IMR-90 (cell line): Measurements from ENCODE around the gene SLC39A11. TPM values are rescaled to one million over a fixed set of nuclear protein-coding genes. Genes with fewer than 3 reads are reported as not detected.

ENCODE experiments used
- ATAC-seq: fragments of 200-7000 bp; cut with Tn5 transposase; 2 replicates; pipeline ENCODE4 v1.9.1; 2020; ENCODE audit warnings: low read depth, mild to moderate bottlenecking, moderate library complexity
- BruUV-seq: library from RNA; stranded (reverse); fragments of 400-500 nt; replicated peaks from 2 replicates; lab custom pipeline; 2021; lab: Mats Ljungman, UMichigan
- CTCF ChIA-PET: fragments of 300-600 bp; formaldehyde crosslinking; extraction: SDS; loops from one replicate; lab custom pipeline; 2021; ENCODE audit warnings: antibody characterized with exemption; lab: Yijun Ruan, JAX
- POLR2A ChIA-PET: fragments of 300-600 bp; sonication (Branson Sonifier 250); formaldehyde crosslinking; loops from one replicate; lab custom pipeline; 2022; ENCODE audit warnings: antibody characterized with exemption; ENCODE audit not compliant: unreplicated experiment; lab: Charles Lee
- DNase-seq: peaks from one replicate; pipeline ENCODE4 v3.0.0; 2013
- H2AFZ ChIP-seq: replicated peaks from 2 replicates; pipeline ENCODE3; 2013; ENCODE audit warnings: low read length, mild to moderate bottlenecking; ENCODE audit not compliant: poor library complexity
- H2AK5ac ChIP-seq: 2 replicates; pipeline ENCODE4 v1.6.1; 2013; ENCODE audit warnings: low read depth, low read length, inconsistent platforms
- H2AK9ac ChIP-seq: replicated peaks from 2 replicates; pipeline ENCODE3; 2013; ENCODE audit warnings: mild to moderate bottlenecking, low read depth, low read length, moderate library complexity; ENCODE audit not compliant: poor library complexity
- H2BK120ac ChIP-seq: 2 replicates; pipeline ENCODE4 v1.6.1; 2013; ENCODE audit warnings: low read depth, low read length, inconsistent platforms
- H2BK15ac ChIP-seq: 3 replicates; pipeline ENCODE4 v1.6.1; 2013; ENCODE audit warnings: low read depth, low read length, inconsistent platforms
- H2BK20ac ChIP-seq: 2 replicates; pipeline ENCODE4 v1.6.1; 2013; ENCODE audit warnings: low read depth, mild to moderate bottlenecking, inconsistent platforms, low read length, moderate library complexity
- H2BK5ac ChIP-seq: 2 replicates; pipeline ENCODE4 v1.6.1; 2013; ENCODE audit warnings: mild to moderate bottlenecking, low read depth, low read length, inconsistent platforms; ENCODE audit not compliant: poor library complexity, severe bottlenecking
- H3K14ac ChIP-seq: replicated peaks from 2 replicates; pipeline ENCODE4 v1.6.1; 2013; ENCODE audit warnings: low read depth, low read length, inconsistent platforms
- H3K18ac ChIP-seq: 2 replicates; pipeline ENCODE4 v1.6.1; 2013; ENCODE audit warnings: low read depth, low read length, control low read depth
- H3K23ac ChIP-seq: 2 replicates; pipeline ENCODE4 v1.6.1; 2013; ENCODE audit warnings: low read depth, low read length, inconsistent platforms
- H3K27ac ChIP-seq: 2 replicates; pipeline ENCODE4 v1.5.1; 2013; ENCODE audit warnings: mild to moderate bottlenecking, control low read depth, low read length; ENCODE audit not compliant: insufficient read depth
- H3K27me3 ChIP-seq: 2 replicates; pipeline ENCODE4 v1.6.1; 2013; ENCODE audit warnings: low read length; ENCODE audit not compliant: control insufficient read depth, insufficient read depth
- H3K36me3 ChIP-seq: 2 replicates; pipeline ENCODE4 v1.6.1; 2013; ENCODE audit warnings: low read length, mixed read lengths; ENCODE audit not compliant: control insufficient read depth, insufficient read depth
- H3K4ac ChIP-seq: 2 replicates; pipeline ENCODE4 v1.6.1; 2013; ENCODE audit warnings: low read depth, low read length, inconsistent platforms
- H3K4me1 ChIP-seq: 2 replicates; pipeline ENCODE4 v1.6.1; 2013; ENCODE audit warnings: low read length, mixed read lengths; ENCODE audit not compliant: control insufficient read depth, insufficient read depth
- H3K4me2 ChIP-seq: 2 replicates; pipeline ENCODE4 v1.6.1; 2013; ENCODE audit warnings: low read depth, mild to moderate bottlenecking, control low read depth, low read length, moderate library complexity
- H3K4me3 ChIP-seq: 2 replicates; pipeline ENCODE4 v1.5.1; 2013; ENCODE audit warnings: low read depth, mild to moderate bottlenecking, control low read depth, low read length, moderate library complexity; ENCODE audit not compliant: insufficient read depth
- H3K56ac ChIP-seq: 2 replicates; pipeline ENCODE4 v1.6.1; 2013; ENCODE audit warnings: low read length, inconsistent platforms; ENCODE audit not compliant: insufficient read depth; ENCODE audit errors: extremely low read depth
- H3K79me1 ChIP-seq, 2 experiments: 2 replicates each; pipeline ENCODE4 v1.6.1; 2013; ENCODE audit warnings: low read length in 2 of 2, inconsistent platforms in 1 of 2, low read depth in 1 of 2
- H3K9ac ChIP-seq: 2 replicates; pipeline ENCODE4 v1.6.1; 2013; ENCODE audit warnings: low read depth, low read length, control low read depth
- H3K9me1 ChIP-seq: 2 replicates; pipeline ENCODE4 v1.6.1; 2013; ENCODE audit warnings: low read length, inconsistent platforms; ENCODE audit not compliant: insufficient read depth
- H3K9me3 ChIP-seq: 2 replicates; pipeline ENCODE4 v1.6.1; 2013; ENCODE audit warnings: low read length; ENCODE audit not compliant: control insufficient read depth, insufficient read depth
- H4K20me1 ChIP-seq: 2 replicates; pipeline ENCODE4 v1.6.1; 2013; ENCODE audit warnings: low read length, inconsistent platforms; ENCODE audit not compliant: insufficient read depth
- H4K5ac ChIP-seq: 2 replicates; pipeline ENCODE4 v1.6.1; 2013; ENCODE audit warnings: mild to moderate bottlenecking, low read depth, low read length, control low read depth
- H4K8ac ChIP-seq, 2 experiments: 2 replicates each; pipeline ENCODE4 v1.6.1; 2013; ENCODE audit warnings: low read depth in 2 of 2, low read length in 2 of 2, control low read depth in 1 of 2, inconsistent platforms in 1 of 2
- H4K91ac ChIP-seq: 2 replicates; pipeline ENCODE4 v1.6.1; 2013; ENCODE audit warnings: low read depth, low read length, inconsistent platforms; ENCODE audit not compliant: insufficient read depth
- BHLHE40 ChIP-seq: fragments of 150-350 bp; IDR thresholded peaks from 2 replicates; pipeline ENCODE4 v1.6.1; 2016; ENCODE audit warnings: mild to moderate bottlenecking, low read depth, low read length
- CEBPB ChIP-seq: IDR thresholded peaks from 2 replicates; pipeline ENCODE4 v1.6.1; 2012; ENCODE audit warnings: low read depth, low read length, improper control_type of control experiment
- CHD1 ChIP-seq: IDR thresholded peaks from 2 replicates; pipeline ENCODE4 v1.6.1; 2012; ENCODE audit warnings: low read depth, low read length, improper control_type of control experiment
- FOS ChIP-seq: fragments of 150-350 bp; IDR thresholded peaks from 2 replicates; pipeline ENCODE4 v1.6.1; 2016; ENCODE audit warnings: low read depth, low read length
- MAZ ChIP-seq: IDR thresholded peaks from 2 replicates; pipeline ENCODE4 v1.6.1; 2012; ENCODE audit warnings: low read depth, mild to moderate bottlenecking, low read length, improper control_type of control experiment, moderate library complexity, borderline replicate concordance
- NFE2L2 ChIP-seq: fragments of 150-350 bp; IDR thresholded peaks from 2 replicates; pipeline ENCODE4 v1.6.1; 2016; ENCODE audit warnings: low read depth, mild to moderate bottlenecking, low read length
- POLR2A ChIP-seq: IDR thresholded peaks from 2 replicates; pipeline ENCODE4 v1.6.1; 2012; ENCODE audit warnings: mild to moderate bottlenecking, low read depth, low read length
- RFX5 ChIP-seq: IDR thresholded peaks from 2 replicates; pipeline ENCODE4 v1.8.0; 2012; ENCODE audit warnings: low read depth, mild to moderate bottlenecking, low read length, moderate library complexity
- SMC3 ChIP-seq: fragments of 150-350 bp; IDR thresholded peaks from 2 replicates; pipeline ENCODE4 v1.6.1; 2016; ENCODE audit warnings: low read depth, mild to moderate bottlenecking, antibody characterized with exemption, low read length, moderate library complexity
- WGBS, 2 experiments: methylation state at CpG; one replicate each; pipeline versions ENCODE4 v1.1.5 to v1.1.7; 2013; ENCODE audit warnings: missing lambda C conversion rate in 2 of 2; ENCODE audit not compliant: insufficient read length in 1 of 2; ENCODE audit errors: extremely low coverage in 2 of 2; 5-methylcytosine and 5-hydroxymethylcytosine counted together
- dilution Hi-C: fragments of 300-500 bp; cut with HindIII; formaldehyde crosslinking; loops from one replicate; pipeline ENCODE4 v1.14.3; 2018; ENCODE audit warnings: low sequenced_read_pairs; ENCODE audit not compliant: unreplicated experiment
- in situ Hi-C: fragments of 300-500 bp; cut with MboI; formaldehyde crosslinking; loops from 3 replicates; pipeline ENCODE4 v1.14.3; 2019; ENCODE audit warnings: low sequenced_read_pairs, inconsistent platforms, mixed read lengths
- intact Hi-C: fragments of 100-400 bp; cut with micrococcal nuclease; formaldehyde crosslinking; loops from 2 replicates; pipeline ENCODE4 v1.10.0; 2022
- polyA plus RNA-seq, 3 experiments: library from polyadenylated mRNA; depleted of rRNA; stranded (reverse); fragments of >200 nt; gene quantifications; 2 replicates each; pipeline ENCODE4 v1.2.3, GENCODE V29; 2012; ENCODE audit warnings: low replicate concordance in 1 of 3
- total RNA-seq: library from RNA; depleted of rRNA; stranded (reverse); fragments of >200 nt; gene quantifications from 2 replicates; pipeline ENCODE4 v1.2.3, GENCODE V29; 2012
- TF ChIP-seq, protein P1 (sequence below): fragments of 150-350 bp; IDR thresholded peaks from 2 replicates; pipeline ENCODE4 v1.6.1; 2017; ENCODE audit warnings: mild to moderate bottlenecking, antibody characterized with exemption, low read length, low read depth
- TF ChIP-seq, protein P2 (sequence below): conservative IDR thresholded peaks from 2 replicates; pipeline ENCODE4 v1.5.1; 2012; ENCODE audit warnings: mild to moderate bottlenecking, low read depth, low read length, improper control_type of control experiment

SLC39A11 gene
- total and polyA plus RNA-seq, 2 of the 4 experiments (the other 2 are of a cell fraction): 8.8 to 14.3 TPM

DNA sequence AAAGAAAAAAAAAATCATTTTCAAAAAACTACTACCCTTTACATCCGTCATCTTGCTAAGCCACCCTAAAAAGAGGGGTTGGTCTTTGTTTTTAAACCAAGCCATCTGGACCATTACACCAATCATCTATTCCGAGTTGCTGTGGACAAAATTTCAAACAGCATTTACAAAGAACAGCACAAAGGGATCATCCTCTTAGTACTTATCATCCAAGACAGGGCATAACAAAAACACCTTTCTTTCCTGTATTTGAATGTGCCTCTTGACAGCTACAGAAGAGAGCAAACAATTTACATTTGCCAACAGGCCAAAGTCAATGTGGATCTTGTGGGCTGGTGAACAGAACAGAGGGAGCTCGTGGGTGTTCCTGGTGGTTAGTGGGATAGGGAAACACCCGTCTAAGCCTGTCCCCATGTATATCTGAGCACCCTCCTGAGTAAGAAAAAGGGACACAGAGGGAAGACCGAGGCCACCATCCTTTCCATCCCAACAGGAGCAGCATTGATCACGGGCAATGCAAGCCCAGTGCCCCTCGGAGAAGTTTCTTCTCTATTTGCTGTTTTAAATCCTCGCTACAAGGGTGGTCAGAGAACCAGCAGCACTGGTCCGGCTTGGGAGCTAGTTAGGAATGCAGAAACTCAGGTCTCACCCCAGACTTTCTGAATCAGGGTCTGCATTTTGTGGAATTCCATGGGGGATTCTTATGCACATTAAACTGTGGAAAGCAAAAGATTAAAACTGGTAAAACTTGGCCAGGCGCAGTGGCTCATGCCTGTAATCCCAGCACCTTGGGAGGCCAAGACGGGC lies 1.9 kb downstream of the SLC39A11 start (continued):
- no peak for TF ChIP-seq RFX5

DNA sequence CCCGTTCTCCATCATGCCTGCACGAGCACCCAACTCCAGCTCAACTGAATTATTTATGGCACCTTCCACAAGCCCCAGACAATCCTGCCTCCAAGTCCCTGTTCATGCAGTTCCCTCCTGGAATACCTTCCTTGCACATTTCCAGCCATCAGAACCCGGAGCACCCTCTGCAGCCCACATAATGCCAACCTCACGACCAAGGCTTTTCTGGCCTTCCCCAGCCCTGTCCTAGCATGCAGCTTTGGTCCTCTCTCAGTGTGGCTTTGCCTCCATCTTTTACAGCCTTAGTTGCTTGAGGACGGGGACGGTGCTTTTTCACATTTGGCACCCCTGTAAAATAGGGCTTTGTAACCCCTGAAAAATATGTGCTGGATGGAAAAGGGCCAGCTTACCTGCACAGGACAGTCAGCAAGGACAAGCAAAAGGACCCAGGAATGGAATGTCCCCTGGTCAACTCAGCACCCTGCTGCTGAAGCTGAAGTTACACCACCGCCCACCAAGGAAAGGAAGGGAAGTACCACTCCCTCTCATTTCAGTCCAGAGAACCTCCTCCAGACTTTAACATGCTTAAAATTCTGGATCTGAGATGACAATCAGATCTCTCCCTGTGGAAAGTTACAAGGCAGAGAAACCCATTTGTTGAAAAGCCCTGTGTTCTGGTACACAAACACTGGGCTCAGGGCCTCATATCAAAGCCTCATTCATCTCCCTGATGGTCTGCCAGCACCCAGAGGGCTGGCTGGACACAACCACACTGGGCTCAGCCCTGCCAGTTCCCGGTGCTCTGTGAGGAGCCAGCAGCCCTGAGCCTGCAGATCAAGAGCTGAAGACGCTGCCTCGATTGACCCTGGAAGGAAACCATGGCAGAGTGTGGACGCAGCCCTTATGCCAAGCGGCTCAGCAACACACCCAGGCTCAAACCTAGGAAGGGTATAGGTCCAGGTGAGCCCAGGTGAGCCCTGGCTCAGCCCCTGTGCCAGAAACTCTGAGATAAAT lies 2.9 kb downstream of the SLC39A11 start:
- no TSS peak for BruUV-seq
- H3K56ac ChIP-seq: no peak overlapping the region
- peaks cover 3% of the 10 kb centered on the region for H3K4me1 ChIP-seq
- POLR2A ChIA-PET: no interaction called here
- no peak overlapping the region for H4K8ac ChIP-seq
- no peak overlapping the region for H2BK120ac ChIP-seq
- H2AK9ac ChIP-seq: no peak overlapping the region
- no peak overlapping the region for H2AK5ac ChIP-seq
- peaks cover 11% of the 10 kb centered on the region for H3K36me3 ChIP-seq
- H3K9me3 ChIP-seq: no peaks in the 10 kb centered on the region
- H3K4ac ChIP-seq: no peak overlapping the region
- H2BK20ac ChIP-seq: no peak overlapping the region
- no peaks in the 10 kb centered on the region; the same call in none of the 2 replicates for H4K20me1 ChIP-seq
- no peaks in the 10 kb centered on the region for H3K27me3 ChIP-seq
- H3K4me3 ChIP-seq: no peak overlapping the region
- H2AFZ ChIP-seq: no peak overlapping the region
- H3K27ac ChIP-seq: no peak overlapping the region
- no peak overlapping the region for H2BK5ac ChIP-seq
- dilution Hi-C loops (no loop called here), intact Hi-C loops (loop anchor here (5.0 kb wide), 1 partner anchor 362 kb away; no protein-coding TSS in a partner anchor), in situ Hi-C loops (no loop called here)
- DNase-seq: no peak
- no peak overlapping the region for H4K5ac ChIP-seq
- H3K79me1 ChIP-seq: peaks cover 10 to 11% of the 10 kb centered on the region in 2 experiments
- H3K9ac ChIP-seq: no peak overlapping the region
- 85% methylated on average over 8 of the region's 12 CpGs; no CpG with 5 or more reads in 1 of the 2 experiments for WGBS, 2 experiments
- no peak overlapping the region for H3K14ac ChIP-seq
- no peak overlapping the region for H2BK15ac ChIP-seq
- CTCF ChIA-PET: no interaction called here
- H3K4me2 ChIP-seq: no peak overlapping the region
- H3K23ac ChIP-seq: no peak overlapping the region
- H4K91ac ChIP-seq: no peak overlapping the region
- H3K9me1 ChIP-seq: no peaks in the 10 kb centered on the region
- ATAC-seq: no peak
- no peak overlapping the region for H3K18ac ChIP-seq
- TF ChIP-seq, protein P1, sequence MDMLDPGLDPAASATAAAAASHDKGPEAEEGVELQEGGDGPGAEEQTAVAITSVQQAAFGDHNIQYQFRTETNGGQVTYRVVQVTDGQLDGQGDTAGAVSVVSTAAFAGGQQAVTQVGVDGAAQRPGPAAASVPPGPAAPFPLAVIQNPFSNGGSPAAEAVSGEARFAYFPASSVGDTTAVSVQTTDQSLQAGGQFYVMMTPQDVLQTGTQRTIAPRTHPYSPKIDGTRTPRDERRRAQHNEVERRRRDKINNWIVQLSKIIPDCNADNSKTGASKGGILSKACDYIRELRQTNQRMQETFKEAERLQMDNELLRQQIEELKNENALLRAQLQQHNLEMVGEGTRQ: no peak
- TF ChIP-seq RFX5: no peak
- no peak for TF ChIP-seq NFE2L2
- no peak for TF ChIP-seq POLR2A
- no peak for TF ChIP-seq BHLHE40
- TF ChIP-seq, protein P2, sequence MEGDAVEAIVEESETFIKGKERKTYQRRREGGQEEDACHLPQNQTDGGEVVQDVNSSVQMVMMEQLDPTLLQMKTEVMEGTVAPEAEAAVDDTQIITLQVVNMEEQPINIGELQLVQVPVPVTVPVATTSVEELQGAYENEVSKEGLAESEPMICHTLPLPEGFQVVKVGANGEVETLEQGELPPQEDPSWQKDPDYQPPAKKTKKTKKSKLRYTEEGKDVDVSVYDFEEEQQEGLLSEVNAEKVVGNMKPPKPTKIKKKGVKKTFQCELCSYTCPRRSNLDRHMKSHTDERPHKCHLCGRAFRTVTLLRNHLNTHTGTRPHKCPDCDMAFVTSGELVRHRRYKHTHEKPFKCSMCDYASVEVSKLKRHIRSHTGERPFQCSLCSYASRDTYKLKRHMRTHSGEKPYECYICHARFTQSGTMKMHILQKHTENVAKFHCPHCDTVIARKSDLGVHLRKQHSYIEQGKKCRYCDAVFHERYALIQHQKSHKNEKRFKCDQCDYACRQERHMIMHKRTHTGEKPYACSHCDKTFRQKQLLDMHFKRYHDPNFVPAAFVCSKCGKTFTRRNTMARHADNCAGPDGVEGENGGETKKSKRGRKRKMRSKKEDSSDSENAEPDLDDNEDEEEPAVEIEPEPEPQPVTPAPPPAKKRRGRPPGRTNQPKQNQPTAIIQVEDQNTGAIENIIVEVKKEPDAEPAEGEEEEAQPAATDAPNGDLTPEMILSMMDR: no peak
- TF ChIP-seq CHD1: no peak
- TF ChIP-seq CEBPB: no peak
- TF ChIP-seq MAZ: no peak
- no peak for TF ChIP-seq SMC3
- TF ChIP-seq FOS: no peak
